T47D (cell line): ENCODE data around the gene RBBP6.
"Not testable (repeated sequence)": the region's sequence is repeated elsewhere in the genome, so short reads cannot be mapped to it uniquely, and the experiment has no call there.

ENCODE experiments used
- DNase-seq, 2 experiments: peaks; one replicate each; pipeline versions ENCODE4 v3.0.0 to v3.0.0-alpha.2; 2011 to 2012; ENCODE audit warnings: low read depth in 1 of 2, low spot score in 1 of 2
- JUND ChIP-seq: IDR thresholded peaks from 2 replicates; pipeline ENCODE4 v1.6.1; 2012; ENCODE audit warnings: low read depth
- in situ Hi-C: cut with HindIII; loops from 2 replicates; pipeline ENCODE4 v1.10.0; 2016; ENCODE audit warnings: low sequenced_read_pairs, low pct_unique_long_range_greater_than_20kb

RBBP6 gene

DNA sequence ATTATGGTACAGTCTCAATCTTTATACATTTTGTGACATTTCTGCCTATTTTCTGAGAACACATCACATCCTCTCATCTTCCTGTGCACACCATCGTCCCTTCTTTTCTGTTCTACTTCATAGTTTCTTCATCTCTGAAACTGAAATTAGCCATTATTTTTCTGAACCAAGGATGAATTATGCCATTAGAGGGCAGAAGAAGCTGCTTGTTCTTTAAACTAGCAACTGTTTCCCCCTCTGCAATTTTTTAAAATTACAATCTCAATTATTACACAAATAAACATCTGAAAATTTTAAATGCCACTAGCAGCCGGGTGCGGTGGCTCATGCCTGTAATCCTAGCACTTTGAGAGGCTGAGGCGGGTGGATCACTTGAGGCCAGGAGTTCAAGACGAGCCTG, 41.3 kb downstream of the RBBP6 start:
- peak in 1 of 2 experiments; percentile 25 for DNase-seq
- in situ Hi-C loops: no loop called here
- TF ChIP-seq JUND: no peak

DNA sequence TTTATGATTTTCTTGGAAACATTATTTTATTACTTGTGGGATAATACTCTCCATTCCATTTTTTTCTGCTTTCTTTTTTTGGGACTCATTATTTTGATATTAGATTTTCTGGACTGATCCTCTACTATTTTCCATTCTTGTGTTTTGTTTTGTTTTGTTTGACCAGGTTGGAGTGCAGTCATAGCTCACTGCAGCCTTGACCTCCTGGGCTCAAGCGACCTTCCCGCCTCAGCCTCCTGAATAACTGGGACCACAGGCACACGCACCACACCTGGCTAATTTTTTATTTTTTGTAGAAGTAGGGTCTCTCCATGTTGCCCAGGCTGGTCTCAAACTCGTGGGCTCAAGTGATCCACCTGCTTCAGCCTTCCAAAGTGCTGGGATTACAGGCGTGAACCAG, 44.1 kb downstream of the RBBP6 start:
- TF ChIP-seq JUND: no peak
- no peak for DNase-seq
- in situ Hi-C loops: no loop called here

DNA sequence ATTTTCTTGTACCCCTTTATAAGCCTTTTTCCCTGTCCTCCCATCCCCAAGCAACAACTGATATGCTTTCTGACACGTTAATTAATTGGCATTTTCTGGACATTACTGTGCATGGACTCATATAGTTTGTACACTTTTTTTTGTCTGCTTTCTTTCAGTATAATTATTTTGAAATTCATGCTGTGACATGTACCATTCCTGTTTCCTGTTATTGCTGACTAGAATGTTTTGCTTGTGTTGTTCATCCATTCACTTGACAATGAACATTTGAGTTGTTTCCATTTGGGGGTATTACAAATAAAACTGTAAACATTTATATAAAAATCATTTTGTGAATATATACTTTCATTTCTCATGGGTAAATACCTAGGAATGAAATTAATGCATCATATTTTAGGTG, 50.6 kb downstream of the RBBP6 start:
- in situ Hi-C loops: no loop called here
- DNase-seq: no peak
- no peak for TF ChIP-seq JUND

DNA sequence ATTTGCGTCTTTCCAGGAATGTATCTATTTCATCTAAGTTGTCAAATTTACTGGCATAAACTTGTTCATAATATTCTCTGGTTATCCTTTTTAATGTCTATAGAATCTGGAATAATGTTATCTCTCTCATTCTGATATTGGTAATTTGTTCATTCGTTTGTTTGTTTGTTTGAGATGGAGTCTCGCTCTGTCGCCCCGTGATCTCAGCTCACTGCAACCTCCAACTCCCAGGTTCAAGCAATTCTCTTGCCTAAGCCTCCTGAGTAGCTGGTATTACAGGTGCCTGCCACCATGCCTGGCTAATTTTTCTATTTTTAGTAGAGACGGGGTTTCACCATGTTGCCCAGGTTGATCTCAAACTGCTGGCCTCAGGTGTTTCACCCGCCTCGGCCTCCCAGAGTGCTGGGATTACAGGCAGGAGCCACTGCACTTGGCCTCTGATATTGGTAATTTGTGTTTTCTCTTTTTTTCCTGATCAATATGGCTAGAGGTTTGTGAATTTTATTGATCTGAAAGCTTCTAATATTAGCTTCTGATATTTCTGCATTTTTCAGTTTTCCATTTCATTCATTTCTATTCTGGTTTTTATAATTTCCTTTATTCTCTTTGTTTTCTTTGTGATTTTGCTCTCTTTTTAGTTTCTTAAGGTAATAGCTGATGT, 59.5 kb downstream of the RBBP6 start:
- no peak for TF ChIP-seq JUND
- DNase-seq: no peak
- in situ Hi-C loops: no loop called here

DNA sequence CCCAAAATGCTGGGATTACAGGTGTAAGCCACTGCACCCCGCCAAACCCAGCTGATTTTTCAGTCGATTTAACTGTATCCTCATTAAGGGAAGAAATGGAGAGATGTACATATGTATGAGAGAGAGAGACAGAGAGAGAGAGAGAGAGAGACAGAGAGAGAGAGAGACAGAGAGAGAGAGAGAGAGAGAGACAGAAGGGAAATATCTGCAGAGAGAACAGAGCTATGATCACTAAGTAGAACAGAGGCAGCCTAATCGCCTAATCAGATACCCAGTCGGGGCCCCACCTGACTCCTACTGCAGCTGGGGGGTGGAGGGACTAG, 70.0 kb downstream of the RBBP6 start:
- TF ChIP-seq JUND: no peak

DNA sequence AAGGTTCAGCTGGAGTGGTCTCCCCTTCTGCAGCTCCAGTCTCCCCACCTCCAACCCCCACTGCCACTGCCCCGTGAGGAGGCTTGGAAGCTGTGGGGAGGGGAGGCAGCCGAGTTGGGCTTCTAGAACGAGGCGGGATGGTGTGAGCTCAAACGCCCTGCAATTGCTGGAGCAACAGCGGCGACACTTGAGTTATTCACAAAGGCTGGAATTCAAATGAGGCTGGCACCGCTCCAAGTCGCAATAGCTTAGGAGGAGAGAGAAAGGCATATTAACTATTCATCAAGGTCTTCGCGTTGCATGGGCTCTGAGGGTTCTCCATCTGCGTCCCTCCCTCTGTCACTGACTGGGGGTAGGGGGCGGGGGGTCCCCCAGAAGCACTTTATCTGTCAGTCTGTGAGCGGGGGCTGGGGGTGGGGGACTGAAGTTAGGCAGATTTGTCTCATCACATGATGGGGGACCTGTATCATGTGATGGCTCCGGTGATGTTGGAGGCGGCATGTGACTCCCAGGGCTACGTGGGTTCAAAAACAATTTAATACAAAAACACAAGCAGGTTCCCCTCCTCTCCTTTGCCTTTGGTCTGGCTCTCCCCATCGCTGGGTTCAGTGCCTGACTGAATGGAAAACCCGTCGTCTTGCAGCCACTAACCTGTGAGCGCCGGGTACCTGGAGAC, 70.5 kb downstream of the RBBP6 start:
- peak; percentile 48 to 77 for DNase-seq
- in situ Hi-C loops: no loop called here
- no peak for TF ChIP-seq JUND

More for the DNA sequence above, 70.0 kb downstream of the RBBP6 start:
- in situ Hi-C loops: no loop called here
- DNase-seq: no peak

DNA sequence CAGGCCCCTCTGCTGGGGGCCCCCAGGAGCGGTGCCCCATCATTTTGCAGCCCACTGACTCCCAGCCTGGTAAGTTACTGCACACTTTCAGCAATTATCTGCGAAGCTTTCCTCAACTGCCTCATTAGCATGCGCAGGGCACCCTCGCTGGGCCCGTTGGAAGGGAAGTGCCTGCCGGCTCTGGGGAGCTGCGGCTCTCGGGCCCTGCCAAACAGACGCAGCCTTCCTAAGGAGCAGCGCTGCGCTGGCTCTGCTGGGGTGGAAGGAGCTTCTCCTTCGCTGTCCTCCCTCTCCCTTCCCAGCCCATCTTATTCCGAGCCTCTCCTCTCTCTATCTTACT, 71.0 kb downstream of the RBBP6 start:
- peak; percentile 21 to 34 for DNase-seq
- in situ Hi-C loops: no loop called here
- TF ChIP-seq JUND: no peak

DNA sequence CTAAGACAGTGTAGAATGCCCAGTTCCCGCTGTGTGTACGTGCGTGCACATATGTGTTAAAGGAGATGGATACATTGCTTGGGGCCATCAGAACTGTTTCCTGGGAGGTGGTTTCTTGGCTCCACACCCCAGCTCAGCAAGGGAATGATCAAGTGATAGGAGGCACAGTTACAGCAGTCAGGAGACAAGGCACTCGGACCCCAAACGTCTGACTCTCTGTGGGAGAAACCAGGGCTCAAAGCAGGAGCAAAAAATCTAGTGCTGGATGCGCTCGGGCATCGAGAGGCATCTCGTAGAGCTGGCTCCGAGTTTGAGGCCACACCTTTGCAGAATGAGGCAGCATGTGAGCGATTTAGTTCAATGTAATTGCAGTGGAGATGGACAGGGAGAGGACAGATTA, 71.9 kb downstream of the RBBP6 start:
- no peak for DNase-seq
- no peak for TF ChIP-seq JUND
- in situ Hi-C loops: no loop called here

DNA sequence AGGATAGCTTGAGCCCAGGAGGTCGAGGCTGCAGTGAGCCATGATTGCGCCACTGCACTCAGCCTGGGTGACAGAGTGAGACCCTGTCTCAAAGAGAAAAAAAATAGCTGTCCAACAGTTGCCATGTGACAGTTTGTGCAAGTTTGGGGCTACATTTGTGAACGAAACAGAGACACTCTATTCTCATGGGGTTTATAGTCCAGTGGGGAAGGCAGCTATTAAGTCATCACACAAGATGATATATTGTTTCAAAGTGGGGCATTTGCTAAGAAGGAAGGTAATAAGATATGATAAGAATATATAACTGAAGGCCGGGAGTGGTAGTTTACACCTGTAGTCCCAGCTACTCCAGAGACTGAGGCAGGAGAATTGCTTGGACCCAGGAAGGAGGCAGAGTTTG, 73.3 kb downstream of the RBBP6 start:
- no peak for TF ChIP-seq JUND
- DNase-seq: no peak
- in situ Hi-C loops: no loop called here

DNA sequence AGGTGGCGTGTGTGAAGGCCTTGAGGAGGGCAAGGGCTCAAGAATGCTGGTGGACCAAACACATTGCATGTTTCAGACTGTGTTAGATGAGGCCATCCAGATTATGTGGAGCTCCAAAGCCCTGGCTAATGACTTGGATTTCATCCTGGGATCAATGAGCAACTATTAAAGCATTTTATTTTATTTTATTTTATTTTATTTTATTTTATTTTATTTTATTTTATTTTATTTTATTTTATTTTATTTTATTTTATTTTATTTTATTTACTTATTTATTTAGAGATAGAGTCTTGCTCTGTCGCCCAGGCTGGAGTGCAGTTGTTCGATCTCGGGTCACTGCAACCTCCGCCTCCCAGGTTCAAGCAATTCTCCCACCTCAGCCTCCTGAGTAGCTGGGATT, 73.9 kb downstream of the RBBP6 start:
- DNase-seq, in situ Hi-C loops: not testable (repeated sequence)

DNA sequence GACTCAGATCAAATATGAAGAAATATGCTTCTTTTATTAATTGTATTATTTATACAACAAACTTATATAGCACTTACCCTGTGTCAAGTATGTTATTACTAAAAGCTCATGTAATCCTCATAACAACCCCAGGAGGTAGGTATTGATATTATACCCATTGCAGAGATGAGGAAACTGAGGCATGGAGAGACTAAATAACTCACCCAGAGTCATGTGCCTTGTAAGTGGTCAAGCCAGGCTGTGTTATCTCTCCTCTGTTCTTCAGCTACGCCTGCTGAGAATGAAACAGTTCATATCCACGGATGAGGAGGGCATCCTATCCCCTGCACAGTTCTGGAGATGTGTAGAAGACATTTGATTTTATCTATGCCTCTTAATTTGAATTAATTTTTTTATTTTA, 78.1 kb downstream of the RBBP6 start:
- no peak for TF ChIP-seq JUND
- no peak for DNase-seq
- in situ Hi-C loops: no loop called here
